Left lung (tissue), 14 donors: Measurements from ENCODE around the gene RXFP2. TPM values are rescaled to one million over a fixed set of nuclear protein-coding genes. Genes with fewer than 3 reads are reported as not detected.

Experiments
- ATAC-seq: fragments of 200-7000 bp; cut with Tn5 transposase; one replicate; pipeline ENCODE4 v1.9.1; 2020; ENCODE audit warnings: moderate library complexity
- DNase-seq, 4 donors: peaks; one replicate each; pipeline ENCODE4 v3.0.0-alpha.2; 2013 to 2020
- H3K27ac ChIP-seq, 2 donors: fragments of 200-600 bp; sonication (generic) in 1 of 2; one replicate each; pipeline versions ENCODE4 v1.5.0 to v1.8.0; 2020 to 2021
- H3K27me3 ChIP-seq, 2 donors: fragments of 200-600 bp; sonication (generic) in 1 of 2; one replicate each; pipeline versions ENCODE4 v1.5.0 to v1.8.0; 2020 to 2021
- H3K36me3 ChIP-seq, 2 donors: fragments of 200-600 bp; sonication (generic) in 1 of 2; one replicate each; pipeline versions ENCODE4 v1.5.0 to v1.8.0; 2020 to 2021
- H3K4me1 ChIP-seq, 2 donors: fragments of 200-600 bp; one replicate each; pipeline ENCODE4 v1.8.0; 2021
- H3K4me3 ChIP-seq, 2 donors: fragments of 200-600 bp; sonication (generic) in 1 of 2; one replicate each; pipeline versions ENCODE4 v1.5.0 to v1.8.0; 2020 to 2021; ENCODE audit warnings: mild to moderate bottlenecking in 1 of 2
- H3K9me3 ChIP-seq, 2 donors: fragments of 200-600 bp; sonication (generic) in 1 of 2; one replicate each; pipeline versions ENCODE4 v1.5.0 to v1.8.0; 2020 to 2021
- intact Hi-C, 2 donors: fragments of 100-400 bp; cut with DNase I; formaldehyde crosslinking; loops; one replicate each; pipeline versions ENCODE4 v1.11.2 to v1.14.2; 2022
- long read RNA-seq, 12 donors: library from polyadenylated mRNA in 2 of 12; unstranded in 2 of 12; transcript quantifications; one replicate each; pipeline ENCODE4 v2.0.0 and lab custom pipeline, GENCODE V29; 2019 to 2026
- polyA plus RNA-seq, 6 donors: library from polyadenylated mRNA; unstranded; fragments of 120-200 nt; gene quantifications; one replicate each; pipeline ENCODE4 v1.2.1, GENCODE V29; 2013; ENCODE audit not compliant: insufficient read length in 6 of 6
- total RNA-seq, 2 donors: library from RNA; stranded (reverse); fragmentation: NEBNext Ultra II Directional; extraction: Animal tissue kit (Norgen Biotek cat#: 25700); gene quantifications; one replicate each; pipeline ENCODE4 v1.2.1, GENCODE V29; 2021
- TF ChIP-seq, protein P1 (sequence below), 2 donors: fragments of 200-600 bp; sonication (generic) in 1 of 2; IDR thresholded peaks; one replicate each; pipeline versions ENCODE4 v1.5.0 to v1.8.0; 2021; ENCODE audit warnings: antibody characterized with exemption in 2 of 2
- donor health status: DM: no; HTN: yes; CAD: no.
- donor health status: DM: no; HTN: no; CAD: no.

Gene RXFP2, protein sequence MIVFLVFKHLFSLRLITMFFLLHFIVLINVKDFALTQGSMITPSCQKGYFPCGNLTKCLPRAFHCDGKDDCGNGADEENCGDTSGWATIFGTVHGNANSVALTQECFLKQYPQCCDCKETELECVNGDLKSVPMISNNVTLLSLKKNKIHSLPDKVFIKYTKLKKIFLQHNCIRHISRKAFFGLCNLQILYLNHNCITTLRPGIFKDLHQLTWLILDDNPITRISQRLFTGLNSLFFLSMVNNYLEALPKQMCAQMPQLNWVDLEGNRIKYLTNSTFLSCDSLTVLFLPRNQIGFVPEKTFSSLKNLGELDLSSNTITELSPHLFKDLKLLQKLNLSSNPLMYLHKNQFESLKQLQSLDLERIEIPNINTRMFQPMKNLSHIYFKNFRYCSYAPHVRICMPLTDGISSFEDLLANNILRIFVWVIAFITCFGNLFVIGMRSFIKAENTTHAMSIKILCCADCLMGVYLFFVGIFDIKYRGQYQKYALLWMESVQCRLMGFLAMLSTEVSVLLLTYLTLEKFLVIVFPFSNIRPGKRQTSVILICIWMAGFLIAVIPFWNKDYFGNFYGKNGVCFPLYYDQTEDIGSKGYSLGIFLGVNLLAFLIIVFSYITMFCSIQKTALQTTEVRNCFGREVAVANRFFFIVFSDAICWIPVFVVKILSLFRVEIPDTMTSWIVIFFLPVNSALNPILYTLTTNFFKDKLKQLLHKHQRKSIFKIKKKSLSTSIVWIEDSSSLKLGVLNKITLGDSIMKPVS
- total RNA-seq (not detected), polyA plus RNA-seq (not detected)
- long read RNA-seq, donor 1, result 0 reads
- long read RNA-seq, donor 2, result 0 reads
- long read RNA-seq, donor 3, result 0 reads
- long read RNA-seq, donor 4, result 0 reads
- long read RNA-seq, donor 5, result 0 reads
- long read RNA-seq, donor 6, result 0 reads
- long read RNA-seq, donor 7, result 0 reads
- long read RNA-seq, donor 8, result 0 reads
- long read RNA-seq, donor 9, result 0 reads
- long read RNA-seq, donor 10, result 0 reads
- long read RNA-seq, donor 11, result 0 reads
- long read RNA-seq, donor 12, result 0 reads

DNA sequence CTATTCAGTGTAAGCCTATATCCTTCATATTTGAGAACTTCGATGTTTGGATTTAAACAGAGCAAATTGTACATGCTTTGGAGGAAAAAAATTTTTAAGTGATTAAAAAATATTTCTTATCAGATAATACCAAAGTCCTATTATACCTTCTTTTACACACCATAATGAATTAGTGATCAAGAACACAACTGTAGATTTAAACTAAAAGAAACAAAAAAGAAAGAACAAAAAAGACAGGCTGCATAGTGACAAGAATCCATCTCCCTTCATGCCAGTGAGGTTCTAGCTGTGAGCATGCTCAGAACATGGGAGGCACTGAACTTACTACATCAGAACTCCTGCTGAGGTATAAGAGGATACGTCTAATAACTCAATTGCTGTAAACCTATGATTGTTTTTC, at the start of gene RXFP2:
Gene RXFP2 (plus strand): TSS at position 301 of the 400 bp plus-strand sequence. CDS start 87 bp downstream, at position 388.
- TF ChIP-seq, protein P1, sequence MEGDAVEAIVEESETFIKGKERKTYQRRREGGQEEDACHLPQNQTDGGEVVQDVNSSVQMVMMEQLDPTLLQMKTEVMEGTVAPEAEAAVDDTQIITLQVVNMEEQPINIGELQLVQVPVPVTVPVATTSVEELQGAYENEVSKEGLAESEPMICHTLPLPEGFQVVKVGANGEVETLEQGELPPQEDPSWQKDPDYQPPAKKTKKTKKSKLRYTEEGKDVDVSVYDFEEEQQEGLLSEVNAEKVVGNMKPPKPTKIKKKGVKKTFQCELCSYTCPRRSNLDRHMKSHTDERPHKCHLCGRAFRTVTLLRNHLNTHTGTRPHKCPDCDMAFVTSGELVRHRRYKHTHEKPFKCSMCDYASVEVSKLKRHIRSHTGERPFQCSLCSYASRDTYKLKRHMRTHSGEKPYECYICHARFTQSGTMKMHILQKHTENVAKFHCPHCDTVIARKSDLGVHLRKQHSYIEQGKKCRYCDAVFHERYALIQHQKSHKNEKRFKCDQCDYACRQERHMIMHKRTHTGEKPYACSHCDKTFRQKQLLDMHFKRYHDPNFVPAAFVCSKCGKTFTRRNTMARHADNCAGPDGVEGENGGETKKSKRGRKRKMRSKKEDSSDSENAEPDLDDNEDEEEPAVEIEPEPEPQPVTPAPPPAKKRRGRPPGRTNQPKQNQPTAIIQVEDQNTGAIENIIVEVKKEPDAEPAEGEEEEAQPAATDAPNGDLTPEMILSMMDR (IDR thresholded peaks at IDR 0.05), result no peak
- DNase-seq (no peak), ATAC-seq (no peak)
- Histone ChIP-seq H3K4me1 (peaks cover 0 to 6% of the 10 kb centered on the region in 2 donors), H3K36me3 (no peaks in the 10 kb centered on the region), H3K27me3 (no peaks in the 10 kb centered on the region), H3K9me3 (no peaks in the 10 kb centered on the region), H3K4me3 (no peak within 1 kb of the TSS), H3K27ac (no peak within 1 kb of the TSS)
- intact Hi-C loops, result no loop called here

DNA sequence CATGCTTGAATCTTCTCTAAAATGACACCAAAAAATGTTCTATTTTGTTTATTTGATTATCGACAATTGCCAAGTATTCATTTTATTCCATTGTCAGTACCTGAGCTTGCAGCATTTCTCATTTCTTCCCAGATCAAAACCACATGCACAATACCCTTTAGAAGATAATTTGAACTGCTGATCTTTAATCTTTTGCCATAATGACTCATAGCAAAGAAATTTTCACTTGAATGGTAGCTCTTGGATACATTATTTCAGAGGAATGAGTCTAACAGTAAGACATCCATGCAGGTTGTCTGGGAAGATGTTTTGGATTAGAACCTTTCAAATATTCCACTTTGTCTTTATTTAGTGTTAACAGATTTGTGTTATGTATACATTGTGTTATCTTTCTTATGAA, 42.0 kb upstream of the RXFP2 start:
- Histone ChIP-seq H3K4me1 (no peaks in the 10 kb centered on the region), H3K27ac (no peak overlapping the region), H3K27me3 (no peaks in the 10 kb centered on the region), H3K4me3 (no peak overlapping the region), H3K9me3 (peaks cover 0 to 7% of the 10 kb centered on the region in 2 donors), H3K36me3 (no peaks in the 10 kb centered on the region)
- no peak for ATAC-seq
- intact Hi-C loops, result no loop called here
- TF ChIP-seq, protein P1 (IDR thresholded peaks at IDR 0.05), result no peak
- no peak for DNase-seq

DNA sequence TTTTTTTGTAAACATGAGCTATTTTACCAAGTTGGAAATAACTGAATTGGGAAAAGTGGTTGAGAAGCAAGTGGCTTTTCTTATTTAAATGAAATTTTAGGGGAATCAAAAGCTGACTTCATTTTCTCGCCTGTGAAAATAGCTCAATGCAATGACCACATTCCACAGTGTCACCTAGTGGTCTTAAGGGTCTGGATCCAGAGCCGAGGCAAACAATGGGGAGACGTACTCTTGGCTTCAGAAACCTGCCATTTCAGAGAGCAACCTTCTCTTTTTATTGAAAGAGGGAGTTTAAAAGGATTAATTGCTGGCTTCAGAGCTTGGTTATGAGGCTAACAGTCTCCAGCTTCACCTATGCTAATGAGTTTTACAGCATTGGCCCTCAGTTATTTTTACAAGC, 39.7 kb upstream of the RXFP2 start:
- peaks cover 0 to 5% of the 10 kb centered on the region in 2 donors for H3K9me3 ChIP-seq
- intact Hi-C loops, result no loop called here
- no peak overlapping the region for H3K4me3 ChIP-seq
- DNase-seq (no peak), ATAC-seq (no peak)
- no peaks in the 10 kb centered on the region for H3K36me3 ChIP-seq
- TF ChIP-seq, protein P1 (IDR thresholded peaks at IDR 0.05), result no peak
- no peak overlapping the region for H3K27ac ChIP-seq
- H3K27me3 ChIP-seq, result no peaks in the 10 kb centered on the region
- H3K4me1 ChIP-seq, result no peaks in the 10 kb centered on the region

DNA sequence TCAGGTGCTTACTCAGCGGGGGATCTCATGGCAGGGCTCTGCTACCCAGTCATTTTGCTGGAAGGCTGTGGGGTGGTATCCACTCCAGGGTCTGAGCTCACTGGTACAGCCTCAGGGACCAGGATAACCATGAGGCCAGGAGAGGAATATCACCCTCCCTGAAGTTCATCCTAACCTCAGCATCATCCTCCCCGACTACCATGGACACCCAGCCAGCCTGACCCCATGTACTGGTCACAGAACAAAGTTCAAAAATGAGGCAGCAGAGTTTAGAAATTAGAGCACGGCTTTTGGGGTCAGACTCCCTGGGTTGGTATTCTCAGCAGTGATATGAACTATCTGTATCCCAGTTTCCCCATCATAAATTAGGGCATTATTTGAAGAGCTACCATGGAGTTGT, 35.5 kb upstream of the RXFP2 start:
- intact Hi-C loops, result no loop called here
- ATAC-seq, result no peak
- DNase-seq, result no peak
- Histone ChIP-seq H3K27ac (no peak overlapping the region), H3K27me3 (no peaks in the 10 kb centered on the region), H3K4me3 (no peak overlapping the region), H3K36me3 (no peaks in the 10 kb centered on the region), H3K9me3 (no peaks in the 10 kb centered on the region), H3K4me1 (no peaks in the 10 kb centered on the region)
- TF ChIP-seq, protein P1 (IDR thresholded peaks at IDR 0.05), result no peak

DNA sequence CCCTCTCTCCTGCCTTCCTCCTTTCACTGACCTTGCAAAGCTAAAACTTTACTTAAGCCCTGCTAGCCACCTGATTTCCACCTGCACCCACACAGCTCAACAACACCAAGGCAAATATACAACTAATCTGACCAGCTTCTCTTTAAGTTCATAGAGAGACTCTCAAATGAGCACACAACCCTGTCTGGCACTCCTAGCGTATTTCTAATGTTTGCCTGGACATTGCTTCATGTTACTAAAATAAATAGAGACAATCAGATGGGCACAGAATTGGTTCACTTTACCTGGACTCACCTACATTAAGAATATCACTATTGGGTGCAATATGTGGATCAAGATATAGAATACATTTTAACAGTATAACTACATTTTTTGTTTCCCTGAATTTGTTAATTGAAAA, 33.2 kb upstream of the RXFP2 start:
- DNase-seq (no peak), ATAC-seq (peak; percentile 80)
- no peaks in the 10 kb centered on the region for H3K27me3 ChIP-seq
- H3K9me3 ChIP-seq, result no peaks in the 10 kb centered on the region
- no peaks in the 10 kb centered on the region for H3K4me1 ChIP-seq
- intact Hi-C loops, result no loop called here
- H3K36me3 ChIP-seq, result no peaks in the 10 kb centered on the region
- TF ChIP-seq, protein P1 (IDR thresholded peaks at IDR 0.05), result no peak
- no peak overlapping the region for H3K4me3 ChIP-seq
- H3K27ac ChIP-seq, result no peak overlapping the region
